ENCODE measurements around the gene SNCAIP.

Gene SNCAIP

GRCh38 chr5:122327110-122327509 is 15.1 kb downstream of the SNCAIP start:
- Histone ChIP-seq H3K9me2 (replicated peaks; ENCODE audit: insufficient read depth, low read length) (no peaks in the 10 kb centered on the region), H3K27me3 (ENCODE audit: low read length) (no peaks in the 10 kb centered on the region), H3F3A (ENCODE audit: insufficient read depth) (no peaks in the 10 kb centered on the region), H2AFZ (ENCODE audit: low read depth, low read length, severe bottlenecking) (no peak overlapping the region), H3K36me3 (ENCODE audit: low read length) (no peaks in the 10 kb centered on the region), H3K27ac (ENCODE audit: low read depth, low read length) (no peak overlapping the region), H3K79me2 (ENCODE audit: insufficient read depth, low read length) (no peaks in the 10 kb centered on the region), H4K20me1 (ENCODE audit: low read depth, low read length) (no peaks in the 10 kb centered on the region), H3K4me3 (ENCODE audit: insufficient read depth, low read length, poor library complexity, severe bottlenecking) (no peak overlapping the region), H3K4me2 (ENCODE audit: low read depth, low read length, poor library complexity, severe bottlenecking) (no peak overlapping the region), H3K9ac (ENCODE audit: low read length) (no peak overlapping the region), H3K9me3 (ENCODE audit: insufficient read depth, low read length) (no peaks in the 10 kb centered on the region)
- TF ChIP-seq EZH2phosphoT487 (conservative IDR thresholded peaks at IDR 0.05; ENCODE audit: low read length), result no peak
- no peak for TF ChIP-seq CTCF (IDR thresholded peaks at IDR 0.05; ENCODE audit: insufficient read depth, low read length, poor library complexity, severe bottlenecking)

- no peaks in the 10 kb centered on the region for H3K36me3 ChIP-seq (ENCODE audit: low read length)
- no peak overlapping the region for H3K4me3 ChIP-seq (ENCODE audit: insufficient read depth, low read length, poor library complexity, severe bottlenecking)
- H3K4me2 ChIP-seq (ENCODE audit: low read depth, low read length, poor library complexity, severe bottlenecking), result no peak overlapping the region
- no peaks in the 10 kb centered on the region for H3K79me2 ChIP-seq (ENCODE audit: insufficient read depth, low read length)
- no peaks in the 10 kb centered on the region for H3K9me2 ChIP-seq (replicated peaks; ENCODE audit: insufficient read depth, low read length)
- H3K9ac ChIP-seq (ENCODE audit: low read length), result no peak overlapping the region
- H4K20me1 ChIP-seq (ENCODE audit: low read depth, low read length), result no peaks in the 10 kb centered on the region
- no peak for TF ChIP-seq EZH2phosphoT487 (conservative IDR thresholded peaks at IDR 0.05; ENCODE audit: low read length)
- no peak for TF ChIP-seq CTCF (IDR thresholded peaks at IDR 0.05; ENCODE audit: insufficient read depth, low read length, poor library complexity, severe bottlenecking)
- H3K9me3 ChIP-seq (ENCODE audit: insufficient read depth, low read length), result no peaks in the 10 kb centered on the region
- no peaks in the 10 kb centered on the region for H3F3A ChIP-seq (ENCODE audit: insufficient read depth)
- H3K27ac ChIP-seq (ENCODE audit: low read depth, low read length), result no peak overlapping the region
- H2AFZ ChIP-seq (ENCODE audit: low read depth, low read length, severe bottlenecking), result no peak overlapping the region
- H3K27me3 ChIP-seq (ENCODE audit: low read length), result no peaks in the 10 kb centered on the region; the same call in 1 of the 2 replicates
These were observed 18.8 kb downstream of the SNCAIP start for GRCh38 chr5:122330881-122331280.

- H3K27me3 ChIP-seq (ENCODE audit: low read length), result no peaks in the 10 kb centered on the region; the same call in 1 of the 2 replicates
- no peaks in the 10 kb centered on the region for H3K9me2 ChIP-seq (replicated peaks; ENCODE audit: insufficient read depth, low read length)
- H3K4me2 ChIP-seq (ENCODE audit: low read depth, low read length, poor library complexity, severe bottlenecking), result no peak overlapping the region
- no peak overlapping the region for H3K9ac ChIP-seq (ENCODE audit: low read length)
- H3K9me3 ChIP-seq (ENCODE audit: insufficient read depth, low read length), result no peaks in the 10 kb centered on the region
- H3K27ac ChIP-seq (ENCODE audit: low read depth, low read length), result no peak overlapping the region
- H3F3A ChIP-seq (ENCODE audit: insufficient read depth), result no peaks in the 10 kb centered on the region
- no peak overlapping the region for H2AFZ ChIP-seq (ENCODE audit: low read depth, low read length, severe bottlenecking)
- no peaks in the 10 kb centered on the region for H3K36me3 ChIP-seq (ENCODE audit: low read length)
- no peaks in the 10 kb centered on the region for H3K79me2 ChIP-seq (ENCODE audit: insufficient read depth, low read length)
- no peaks in the 10 kb centered on the region for H4K20me1 ChIP-seq (ENCODE audit: low read depth, low read length)
- no peak overlapping the region for H3K4me3 ChIP-seq (ENCODE audit: insufficient read depth, low read length, poor library complexity, severe bottlenecking)
- TF ChIP-seq EZH2phosphoT487 (conservative IDR thresholded peaks at IDR 0.05; ENCODE audit: low read length) (no peak), CTCF (IDR thresholded peaks at IDR 0.05; ENCODE audit: insufficient read depth, low read length, poor library complexity, severe bottlenecking) (no peak)
These were observed 20.8 kb downstream of the SNCAIP start for GRCh38 chr5:122332599-122333555.
